ENCODE measurements around the gene ADAM12.

GRCh38 chr10:126342680-126343079 is 45.6 kb downstream of the ADAM12 start:
- TF ChIP-seq POLR2A (IDR thresholded peaks at IDR 0.05; ENCODE audit: low read depth): no peak
- no peak for TF ChIP-seq CTCF (IDR thresholded peaks at IDR 0.05)
